GM10248 (cell line): Measurements from ENCODE around the gene LYG2.
"Not testable (repeated sequence)": the region's sequence is repeated elsewhere in the genome, so short reads cannot be mapped to it uniquely, and the experiment has no call there.

ENCODE experiments used
- CTCF ChIA-PET: fragments of 300-600 bp; sonication (Branson Sonifier 250); formaldehyde crosslinking; extraction: SDS; loops from one replicate; lab custom pipeline; 2021; ENCODE audit warnings: antibody characterized with exemption; lab: Yijun Ruan, JAX
- POLR2A ChIA-PET: fragments of 350-650 bp; sonication (Branson Sonifier 250); formaldehyde crosslinking; extraction: SDS; loops from one replicate; lab custom pipeline; 2020; ENCODE audit warnings: antibody characterized with exemption; lab: Yijun Ruan, JAX
- DNase-seq: peaks from one replicate; pipeline ENCODE4 v3.0.0; 2012; ENCODE audit errors: extremely low spot score
- CTCF ChIP-seq: IDR thresholded peaks from 2 replicates; pipeline ENCODE4 v1.5.1; 2012; ENCODE audit warnings: mild to moderate bottlenecking, low read depth; ENCODE audit errors: extremely low read depth, missing control alignments, control extremely low read depth

Gene LYG2

GRCh38 chr2:99255491-99256318 is at the start of gene LYG2:
TSS of gene LYG2 (minus strand) at chr2:99255666. CDS start at chr2:99254260, 1,406 bp downstream.
- no peak for DNase-seq
- no peak for TF ChIP-seq CTCF
- ChIA-PET POLR2A (no interaction called here), CTCF (interaction anchor here (1.1 kb wide), 1 partner anchor 11 kb away, joined by 3 read pairs; no protein-coding TSS in a partner anchor)

GRCh38 chr2:99301097-99301496 is 45.6 kb upstream of the LYG2 start, which contains the start of gene LYG1:
TSS of gene LYG1 (minus strand) at chr2:99301197. CDS start at chr2:99295670, 5,527 bp downstream.
- POLR2A ChIA-PET, CTCF ChIA-PET, DNase-seq: not testable (repeated sequence)

- no peak for DNase-seq
- ChIA-PET CTCF (no interaction called here), POLR2A (no interaction called here)
- TF ChIP-seq CTCF: no peak
Observed at GRCh38 chr2:99299580-99299979, 44.1 kb upstream of the LYG2 start.

DNA sequence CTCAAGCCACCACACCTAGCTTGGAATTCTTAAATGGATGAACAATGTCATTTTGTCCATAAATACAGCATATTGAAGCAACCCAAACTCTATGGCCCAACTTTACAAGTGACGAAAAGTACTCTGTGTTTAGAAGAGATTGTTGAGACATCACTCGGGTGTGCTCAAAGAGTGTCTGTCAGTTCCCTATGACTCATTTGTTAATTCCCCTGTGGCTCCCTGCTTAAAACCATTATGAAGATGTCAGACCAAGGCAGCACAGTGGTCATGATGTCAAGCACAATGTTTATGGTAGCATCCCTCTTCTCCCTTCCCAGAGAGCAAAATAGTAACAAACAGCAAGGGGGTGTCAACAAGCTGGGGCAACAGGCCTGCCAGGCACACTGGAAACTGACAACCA is 42.5 kb upstream of the LYG2 start:
- no peak for TF ChIP-seq CTCF
- POLR2A ChIA-PET: no interaction called here
- CTCF ChIA-PET: interaction anchor here (1.6 kb wide), 1 partner anchor 37 kb away, joined by 5 read pairs; no protein-coding TSS in a partner anchor
- DNase-seq: no peak

GRCh38 chr2:99285526-99285925 is 30.1 kb upstream of the LYG2 start:
- ChIA-PET POLR2A (no interaction called here), CTCF (no interaction called here)
- no peak for TF ChIP-seq CTCF
- DNase-seq: no peak

- DNase-seq: no peak
- no peak for TF ChIP-seq CTCF
- POLR2A ChIA-PET: no interaction called here
- CTCF ChIA-PET: no interaction called here
Observed at GRCh38 chr2:99279969-99280695, 24.7 kb upstream of the LYG2 start.
